Neuronal stem cell (in vitro differentiated cells): ENCODE results near the gene P2RY8.

Experiments used
- DNase-seq: peaks from one replicate; pipeline ENCODE4 v3.0.0-alpha.2; 2013; ENCODE audit warnings: low spot score
- H2AFZ ChIP-seq: one replicate; pipeline ENCODE4 v1.6.1; 2013; ENCODE audit warnings: mild to moderate bottlenecking, low read length, inconsistent platforms
- H2AK5ac ChIP-seq: 2 replicates; pipeline ENCODE4 v1.6.1; 2013; ENCODE audit warnings: low read depth, mild to moderate bottlenecking, inconsistent platforms, low read length, moderate library complexity, mixed read lengths
- H2BK120ac ChIP-seq: 2 replicates; pipeline ENCODE4 v1.6.1; 2013; ENCODE audit warnings: low read depth, mild to moderate bottlenecking, inconsistent platforms, low read length, moderate library complexity, mixed read lengths
- H2BK12ac ChIP-seq: one replicate; pipeline ENCODE4 v1.6.1; 2013; ENCODE audit warnings: low read length, inconsistent platforms
- H2BK15ac ChIP-seq: 2 replicates; pipeline ENCODE4 v1.6.1; 2013; ENCODE audit warnings: mild to moderate bottlenecking, low read length, inconsistent platforms, mixed read lengths
- H2BK5ac ChIP-seq: one replicate; pipeline ENCODE4 v1.6.1; 2013; ENCODE audit warnings: inconsistent platforms, mild to moderate bottlenecking, low read length, moderate library complexity
- H3K14ac ChIP-seq: one replicate; pipeline ENCODE4 v1.6.1; 2013; ENCODE audit warnings: low read length, inconsistent platforms
- H3K18ac ChIP-seq: 2 replicates; pipeline ENCODE4 v1.6.1; 2013; ENCODE audit warnings: low read length, inconsistent platforms
- H3K23ac ChIP-seq: 2 replicates; pipeline ENCODE4 v1.6.1; 2013; ENCODE audit warnings: low read depth, mild to moderate bottlenecking, mixed read lengths, low read length, inconsistent platforms; ENCODE audit not compliant: poor library complexity
- H3K27ac ChIP-seq: replicated peaks from 3 replicates; pipeline ENCODE4 v1.5.1; 2013; ENCODE audit warnings: low read length, inconsistent platforms
- H3K27me3 ChIP-seq, 3 experiments: 2 replicates each; pipeline ENCODE4 v1.6.1; 2013; ENCODE audit warnings: low read length in 3 of 3, mild to moderate bottlenecking in 2 of 3, inconsistent platforms in 1 of 3, low read depth in 1 of 3, mixed read lengths in 1 of 3, moderate library complexity in 1 of 3; ENCODE audit not compliant: control insufficient read depth in 3 of 3, insufficient read depth in 3 of 3
- H3K36me3 ChIP-seq, 2 donors: replicated peaks in 1 of 2; 2 replicates each; pipeline ENCODE4 v1.6.1; 2013; ENCODE audit warnings: low read length in 2 of 2; ENCODE audit not compliant: control insufficient read depth in 2 of 2, insufficient read depth in 2 of 2
- H3K4ac ChIP-seq: 2 replicates; pipeline ENCODE4 v1.6.1; 2013; ENCODE audit warnings: inconsistent platforms, mild to moderate bottlenecking, low read length, moderate library complexity
- H3K4me1 ChIP-seq, 2 donors: 1 replicate in 1 of 2; 2 replicates in 1 of 2; pipeline ENCODE4 v1.6.1; 2013; ENCODE audit warnings: low read length in 2 of 2, low read depth in 1 of 2; ENCODE audit not compliant: control insufficient read depth in 2 of 2, insufficient read depth in 1 of 2
- H3K4me2 ChIP-seq: one replicate; pipeline ENCODE4 v1.6.1; 2013; ENCODE audit warnings: mild to moderate bottlenecking, low read length, inconsistent platforms; ENCODE audit not compliant: insufficient read depth, poor library complexity, severe bottlenecking
- H3K4me3 ChIP-seq, 2 donors: 2 replicates each; pipeline ENCODE4 v1.5.1; 2013; ENCODE audit warnings: low read length in 2 of 2, mild to moderate bottlenecking in 2 of 2, inconsistent platforms in 1 of 2, moderate library complexity in 1 of 2
- H3K79me1 ChIP-seq: one replicate; pipeline ENCODE4 v1.6.1; 2013; ENCODE audit warnings: low read depth, mild to moderate bottlenecking, inconsistent platforms, low read length, moderate library complexity
- H3K9ac ChIP-seq: one replicate; pipeline ENCODE4 v1.6.1; 2013; ENCODE audit warnings: mild to moderate bottlenecking, low read depth, low read length, inconsistent platforms; ENCODE audit not compliant: poor library complexity
- H3K9me3 ChIP-seq, 2 donors: replicated peaks in 1 of 2; 2 replicates each; pipeline versions ENCODE3 to v1.6.1; 2013; ENCODE audit warnings: low read length in 2 of 2, mild to moderate bottlenecking in 2 of 2, inconsistent platforms in 1 of 2, low read depth in 1 of 2, mixed read lengths in 1 of 2, moderate library complexity in 1 of 2; ENCODE audit not compliant: control insufficient read depth in 2 of 2, insufficient read depth in 1 of 2
- H4K8ac ChIP-seq: one replicate; pipeline ENCODE4 v1.6.1; 2013; ENCODE audit warnings: low read depth, mild to moderate bottlenecking, inconsistent platforms, low read length, moderate library complexity
- H4K91ac ChIP-seq: one replicate; pipeline ENCODE4 v1.6.1; 2013; ENCODE audit warnings: low read length, low read depth, mild to moderate bottlenecking, inconsistent platforms; ENCODE audit not compliant: poor library complexity
- WGBS, 2 donors: extraction: QIAGEN DNeasy Blood & Tissue Kit; methylation state at CpG; one replicate each; pipeline ENCODE4 v1.1.7; 2013; ENCODE audit warnings: missing lambda C conversion rate in 2 of 2, mixed read lengths in 1 of 2; ENCODE audit not compliant: insufficient read length in 2 of 2, insufficient replicate concordance in 1 of 2; ENCODE audit errors: extremely low coverage in 2 of 2; 5-methylcytosine and 5-hydroxymethylcytosine counted together

Gene P2RY8

DNA sequence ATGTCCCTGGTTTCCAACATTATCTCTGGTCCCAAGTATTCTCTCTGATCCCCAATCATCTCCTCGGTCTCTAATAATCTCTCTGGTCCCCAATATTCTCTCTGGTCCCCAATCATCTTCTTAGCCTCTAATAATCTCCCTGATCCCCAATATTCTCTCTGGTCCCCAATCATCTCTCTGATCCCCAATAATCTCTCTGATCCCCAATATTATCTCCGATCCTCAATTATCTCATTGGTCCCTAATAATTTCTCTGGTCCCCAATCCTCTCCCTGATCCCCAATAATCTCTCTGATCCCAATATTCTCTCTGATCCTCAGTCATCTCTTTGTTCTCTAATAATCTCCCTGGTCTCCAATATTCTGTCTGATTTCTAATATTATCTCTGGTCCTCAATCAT is 16.6 kb downstream of the P2RY8 start:
- H3K23ac ChIP-seq, result no peak overlapping the region
- H4K8ac ChIP-seq, result no peak overlapping the region
- H3K27ac ChIP-seq, result no peak overlapping the region
- no peak overlapping the region for H2BK5ac ChIP-seq
- no peak overlapping the region for H3K4ac ChIP-seq
- H3K4me2 ChIP-seq, result no peak overlapping the region
- no peak overlapping the region for H3K9ac ChIP-seq
- no peaks in the 10 kb centered on the region for H3K36me3 ChIP-seq
- no peak overlapping the region for H3K4me3 ChIP-seq
- DNase-seq, result no peak
- no peak overlapping the region for H2BK15ac ChIP-seq
- H3K9me3 ChIP-seq, result peaks cover 0 to 3% of the 10 kb centered on the region in 2 donors
- H2AFZ ChIP-seq, result no peak overlapping the region
- no peak overlapping the region for H3K18ac ChIP-seq
- H3K4me1 ChIP-seq, result no peaks in the 10 kb centered on the region
- H4K91ac ChIP-seq, result no peak overlapping the region
- H2BK120ac ChIP-seq, result no peak overlapping the region
- no peaks in the 10 kb centered on the region for H3K79me1 ChIP-seq
- H3K27me3 ChIP-seq, result no peaks in the 10 kb centered on the region
- no peak overlapping the region for H2BK12ac ChIP-seq
- H3K14ac ChIP-seq, result no peak overlapping the region
- H2AK5ac ChIP-seq, result no peak overlapping the region
- 100% methylated on average over 1 of the region's 2 CpGs for WGBS, 2 donors

DNA sequence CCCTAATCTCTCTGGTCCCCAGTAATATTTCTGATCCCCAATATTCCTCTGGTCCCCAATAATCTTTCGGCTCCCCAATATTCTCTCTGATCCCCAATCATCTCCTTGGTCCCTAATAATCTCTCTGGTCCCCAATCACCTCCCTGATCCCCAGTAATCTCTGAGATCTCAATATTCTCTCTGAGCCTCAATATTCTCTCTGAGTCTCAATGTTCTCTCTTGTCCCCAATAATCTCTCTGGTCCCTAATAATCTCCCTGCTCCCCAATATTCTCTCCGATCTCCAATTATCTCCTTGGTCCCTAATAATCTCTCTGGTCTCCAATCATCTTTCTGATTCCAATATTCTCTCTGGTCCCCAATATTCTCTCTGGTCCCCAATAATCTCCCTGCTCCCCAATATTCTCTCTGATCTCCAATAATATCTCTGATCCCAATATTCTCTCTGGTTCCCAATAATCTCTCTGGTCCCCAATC is 17.9 kb downstream of the P2RY8 start:
- Histone ChIP-seq H3K4me1 (no peaks in the 10 kb centered on the region), H3K27ac (no peak overlapping the region), H3K36me3 (no peaks in the 10 kb centered on the region), H3K4ac (no peak overlapping the region), H4K8ac (no peak overlapping the region), H3K4me2 (no peak overlapping the region), H2AK5ac (no peak overlapping the region), H3K14ac (no peak overlapping the region), H2BK5ac (no peak overlapping the region), H3K79me1 (no peaks in the 10 kb centered on the region), H3K27me3 (no peaks in the 10 kb centered on the region), H2BK15ac (no peak overlapping the region), H3K18ac (no peak overlapping the region), H3K9ac (no peak overlapping the region), H2AFZ (no peak overlapping the region), H3K4me3 (no peak overlapping the region), H3K9me3 (peaks cover 0 to 3% of the 10 kb centered on the region in 2 donors), H2BK120ac (no peak overlapping the region), H3K23ac (no peak overlapping the region), H4K91ac (no peak overlapping the region), H2BK12ac (no peak overlapping the region)
- no peak for DNase-seq
- WGBS, 2 donors, result no CpG with 5 or more reads among the region's 2 CpGs

DNA sequence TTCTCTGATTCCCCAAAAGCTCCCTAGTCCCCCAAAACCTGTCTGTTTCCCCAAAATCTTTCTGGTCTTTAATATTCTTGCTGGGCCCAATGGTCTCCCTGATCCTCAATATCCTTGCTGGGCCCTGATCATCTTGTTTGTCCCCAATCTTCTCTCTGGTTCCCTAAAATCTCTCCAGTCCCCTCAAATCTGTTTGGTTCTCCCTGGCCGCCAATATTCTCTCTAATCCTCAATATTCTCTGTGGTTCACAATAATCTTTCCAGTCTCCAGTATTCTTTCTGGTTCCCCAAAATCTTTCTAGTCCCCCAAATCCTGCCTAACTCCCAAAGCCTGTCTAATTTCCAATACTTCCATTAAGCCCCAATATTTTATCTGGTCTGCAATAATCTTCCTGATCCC is 18.5 kb downstream of the P2RY8 start:
- no peaks in the 10 kb centered on the region for H3K4me1 ChIP-seq
- H3K4me3 ChIP-seq, result no peak overlapping the region
- H2BK15ac ChIP-seq, result no peak overlapping the region
- H3K18ac ChIP-seq, result no peak overlapping the region
- H3K23ac ChIP-seq, result no peak overlapping the region
- no peak overlapping the region for H2BK5ac ChIP-seq
- DNase-seq, result no peak
- no peak overlapping the region for H3K9ac ChIP-seq
- H3K4ac ChIP-seq, result no peak overlapping the region
- no CpG with 5 or more reads among the region's 1 CpG for WGBS, 2 donors
- no peak overlapping the region for H3K14ac ChIP-seq
- no peak overlapping the region for H4K8ac ChIP-seq
- no peak overlapping the region for H4K91ac ChIP-seq
- H3K79me1 ChIP-seq, result no peaks in the 10 kb centered on the region
- no peak overlapping the region for H2BK12ac ChIP-seq
- no peak overlapping the region for H2AFZ ChIP-seq
- no peak overlapping the region for H3K27ac ChIP-seq
- peaks cover 0 to 3% of the 10 kb centered on the region in 2 donors for H3K9me3 ChIP-seq
- H2BK120ac ChIP-seq, result no peak overlapping the region
- no peaks in the 10 kb centered on the region for H3K27me3 ChIP-seq
- no peaks in the 10 kb centered on the region for H3K36me3 ChIP-seq
- no peak overlapping the region for H2AK5ac ChIP-seq
- no peak overlapping the region for H3K4me2 ChIP-seq

DNA sequence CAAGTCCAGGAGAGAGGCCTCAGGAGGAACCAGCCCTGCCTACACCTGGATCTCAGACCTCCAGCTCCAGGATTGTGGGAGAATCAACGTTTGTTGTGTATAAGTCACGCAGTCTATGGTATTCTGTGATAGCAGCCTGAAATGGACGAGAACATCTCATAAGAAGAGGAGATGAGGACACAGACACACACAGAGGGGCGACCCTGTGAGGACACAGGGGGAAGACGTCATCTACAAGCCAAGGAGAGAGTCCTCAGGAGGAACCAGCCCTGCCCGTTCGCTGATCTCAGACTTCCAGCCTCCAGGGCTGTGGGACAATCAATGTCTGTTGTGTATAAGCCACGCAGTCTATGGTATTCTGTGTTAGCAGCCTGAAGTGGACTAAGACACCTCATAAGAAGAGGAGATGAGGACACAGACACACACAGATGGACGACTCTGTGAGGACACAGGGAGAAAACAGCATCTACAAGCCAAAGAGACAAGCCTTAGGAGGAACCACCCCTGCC is 20.3 kb downstream of the P2RY8 start:
- Histone ChIP-seq H3K4ac (no peak overlapping the region), H4K91ac (no peak overlapping the region), H3K4me1 (no peaks in the 10 kb centered on the region), H4K8ac (no peak overlapping the region), H3K27ac (no peak overlapping the region), H2BK12ac (no peak overlapping the region), H3K9ac (no peak overlapping the region), H3K9me3 (peaks cover 0 to 3% of the 10 kb centered on the region in 2 donors), H3K36me3 (no peaks in the 10 kb centered on the region), H2BK15ac (no peak overlapping the region), H2AFZ (no peak overlapping the region), H3K4me3 (no peak overlapping the region), H2AK5ac (no peak overlapping the region), H3K79me1 (no peaks in the 10 kb centered on the region), H3K23ac (no peak overlapping the region), H3K4me2 (no peak overlapping the region), H3K27me3 (no peaks in the 10 kb centered on the region), H2BK120ac (no peak overlapping the region), H3K14ac (no peak overlapping the region), H3K18ac (no peak overlapping the region), H2BK5ac (no peak overlapping the region)
- WGBS, 2 donors, result no CpG with 5 or more reads among the region's 9 CpGs
- DNase-seq, result no peak
